Measurements from ENCODE around the gene ATP8B3. TPM values are rescaled to one million over a fixed set of nuclear protein-coding genes. Genes with fewer than 3 reads are reported as not detected.

ATP8B3 gene
- total RNA-seq, 1 experiment from 2014 or later = 8.7 TPM

GRCh38 chr19:1813192-1814182 lies 1.4 kb upstream of the ATP8B3 start:
- no peaks in the 10 kb centered on the region for H3K9me3 ChIP-seq (ENCODE audit: low read depth, low read length, poor library complexity, severe bottlenecking)
- peaks cover 4% of the 10 kb centered on the region for H3K4me1 ChIP-seq (ENCODE audit: insufficient read depth, low read length, poor library complexity, severe bottlenecking)
- peaks cover 27% of the 10 kb centered on the region for H3K36me3 ChIP-seq (ENCODE audit: insufficient read depth, low read length, poor library complexity, severe bottlenecking)
- no peak; the same call in 1 of the 2 replicates for TF ChIP-seq CTCF (conservative IDR thresholded peaks at IDR 0.05; ENCODE audit: low read depth, low read length)
- TF ChIP-seq EZH2 (IDR thresholded peaks at IDR 0.05; ENCODE audit: borderline replicate concordance, low read depth, low read length, poor library complexity, severe bottlenecking) = no peak
- no peak overlapping the region for H3K27ac ChIP-seq (ENCODE audit: low read depth, low read length, poor library complexity, severe bottlenecking)
- no TSS peak for BruUV-seq (replicated peaks)
- CTCF ChIA-PET = interaction anchor here (1.3 kb wide), 1 partner anchor 13 kb away, joined by 3 read pairs; no protein-coding TSS in a partner anchor
- POLR2A ChIA-PET (ENCODE audit: low non-redundant PET) = no interaction called here
- DNase-seq (ENCODE audit: low spot score) = no peak
- H3K4me3 ChIP-seq (ENCODE audit: low read depth, low read length, poor library complexity, severe bottlenecking) = peak overlapping the region; percentile 59
- intact Hi-C loops (cut with micrococcal nuclease; ENCODE audit: unreplicated experiment) = loop anchor here (10.0 kb wide), 1 partner anchor 269 kb away; no protein-coding TSS in a partner anchor
- H3K27me3 ChIP-seq (replicated peaks; ENCODE audit: insufficient read depth, low read depth, low read length, poor library complexity) = no peaks in the 10 kb centered on the region

- POLR2A ChIA-PET (ENCODE audit: low non-redundant PET) = no interaction called here
- H3K9me3 ChIP-seq (ENCODE audit: low read depth, low read length, poor library complexity, severe bottlenecking) = no peaks in the 10 kb centered on the region
- peaks cover 20% of the 10 kb centered on the region for H3K36me3 ChIP-seq (ENCODE audit: insufficient read depth, low read length, poor library complexity, severe bottlenecking)
- peak overlapping the region; percentile 59 for H3K4me3 ChIP-seq (ENCODE audit: low read depth, low read length, poor library complexity, severe bottlenecking)
- DNase-seq (ENCODE audit: low spot score) = peak; percentile 96
- CTCF ChIA-PET = interaction anchor here (1.3 to 1.5 kb wide), 2 partner anchors 13 to 14 kb away, joined by 3 read pairs; no protein-coding TSS in a partner anchor
- no TSS peak for BruUV-seq (replicated peaks)
- intact Hi-C loops (cut with micrococcal nuclease; ENCODE audit: unreplicated experiment) = loop anchor here (10.0 kb wide), 1 partner anchor 268 kb away; no protein-coding TSS in a partner anchor
- peak; percentile 76 for TF ChIP-seq CTCF (conservative IDR thresholded peaks at IDR 0.05; ENCODE audit: low read depth, low read length)
- no peak for TF ChIP-seq EZH2 (IDR thresholded peaks at IDR 0.05; ENCODE audit: borderline replicate concordance, low read depth, low read length, poor library complexity, severe bottlenecking)
- H3K4me1 ChIP-seq (ENCODE audit: insufficient read depth, low read length, poor library complexity, severe bottlenecking) = peaks cover 4% of the 10 kb centered on the region
- peak overlapping the region; percentile 67 for H3K27ac ChIP-seq (ENCODE audit: low read depth, low read length, poor library complexity, severe bottlenecking)
- no peaks in the 10 kb centered on the region for H3K27me3 ChIP-seq (replicated peaks; ENCODE audit: insufficient read depth, low read depth, low read length, poor library complexity)
Observed at GRCh38 chr19:1812426-1813191, 533 bp upstream of the ATP8B3 start.

GRCh38 chr19:1811472-1811894 lies 593 bp downstream of the ATP8B3 start:
- Histone ChIP-seq H3K4me1 (ENCODE audit: insufficient read depth, low read length, poor library complexity, severe bottlenecking) (peaks cover 4% of the 10 kb centered on the region), H3K4me3 (ENCODE audit: low read depth, low read length, poor library complexity, severe bottlenecking) (peak overlapping the region; percentile 59), H3K27ac (ENCODE audit: low read depth, low read length, poor library complexity, severe bottlenecking) (peak overlapping the region; percentile 47), H3K36me3 (ENCODE audit: insufficient read depth, low read length, poor library complexity, severe bottlenecking) (peaks cover 11% of the 10 kb centered on the region), H3K9me3 (ENCODE audit: low read depth, low read length, poor library complexity, severe bottlenecking) (no peaks in the 10 kb centered on the region), H3K27me3 (replicated peaks; ENCODE audit: insufficient read depth, low read depth, low read length, poor library complexity) (no peaks in the 10 kb centered on the region)
- TF ChIP-seq EZH2 (IDR thresholded peaks at IDR 0.05; ENCODE audit: borderline replicate concordance, low read depth, low read length, poor library complexity, severe bottlenecking) (no peak), CTCF (conservative IDR thresholded peaks at IDR 0.05; ENCODE audit: low read depth, low read length) (no peak)
- no TSS peak for BruUV-seq (replicated peaks)
- peak; percentile 48 for DNase-seq (ENCODE audit: low spot score)
- intact Hi-C loops (cut with micrococcal nuclease; ENCODE audit: unreplicated experiment) = loop anchor here (10.0 kb wide), 1 partner anchor 267 kb away; no protein-coding TSS in a partner anchor
- ChIA-PET CTCF (interaction anchor here (0.6 to 1.5 kb wide), 2 partner anchors 15 to 18 kb away, joined by 3 to 6 read pairs; no protein-coding TSS in a partner anchor), POLR2A (ENCODE audit: low non-redundant PET) (no interaction called here)
